HepG2 (cell line): ENCODE measurements around the gene C6orf136. TPM values are rescaled to one million over a fixed set of nuclear protein-coding genes. Genes with fewer than 3 reads are reported as not detected.

Experiments used
- AKNA ChIP-seq: sonication (generic); formaldehyde crosslinking; IDR thresholded peaks from 2 replicates; pipeline ENCODE4 v1.4.0; 2020; ENCODE audit warnings: missing genetic modification reagents, borderline replicate concordance
- ATF6 ChIP-seq: sonication (generic); formaldehyde crosslinking; conservative IDR thresholded peaks from 2 replicates; pipeline ENCODE4 v1.4.0; 2020; ENCODE audit warnings: missing genetic modification reagents
- EZH2 ChIP-seq: conservative IDR thresholded peaks from 2 replicates; pipeline ENCODE4 v1.6.1; 2012; ENCODE audit warnings: mild to moderate bottlenecking, low read depth, low read length, moderate library complexity
- HMG20B ChIP-seq: conservative IDR thresholded peaks from 2 replicates; pipeline ENCODE4 v1.6.1; 2016; ENCODE audit warnings: missing genetic modification reagents, missing compliant biosample characterization
- TBL1XR1 ChIP-seq: fragments of 150-350 bp; IDR thresholded peaks from 2 replicates; pipeline ENCODE4 v1.6.1; 2014; ENCODE audit warnings: borderline replicate concordance, low read length; ENCODE audit not compliant: partially characterized antibody
- ZBTB40 ChIP-seq, 2 experiments: fragments of 450-650 bp in 1 of 2; sonication (generic) in 1 of 2; formaldehyde crosslinking in 1 of 2; IDR thresholded peaks; 2 replicates each; pipeline versions ENCODE4 v1.6.1 to v1.8.0; 2016 to 2022; ENCODE audit warnings: antibody characterized with exemption in 1 of 2, mild to moderate bottlenecking in 1 of 2, missing genetic modification reagents in 1 of 2
- ZNF335 ChIP-seq: sonication (generic); formaldehyde crosslinking; IDR thresholded peaks from 2 replicates; pipeline ENCODE4 v1.4.0; 2020; ENCODE audit warnings: missing genetic modification reagents
- ZNF430 ChIP-seq: sonication (generic); formaldehyde crosslinking; IDR thresholded peaks from 2 replicates; pipeline ENCODE4 v1.9.0; 2021; ENCODE audit warnings: mild to moderate bottlenecking, missing genetic modification reagents
- ZNF749 ChIP-seq: sonication (generic); formaldehyde crosslinking; IDR thresholded peaks from 2 replicates; pipeline ENCODE4 v1.8.0; 2022; ENCODE audit warnings: mild to moderate bottlenecking, missing genetic modification reagents, moderate library complexity, borderline replicate concordance
- ZNF879 ChIP-seq: sonication (generic); formaldehyde crosslinking; IDR thresholded peaks from 2 replicates; pipeline ENCODE4 v1.8.1; 2023; ENCODE audit warnings: missing genetic modification reagents
- polyA plus RNA-seq, 8 experiments: library from polyadenylated mRNA; depleted of rRNA in 3 of 8; stranded (reverse) in 7 of 8; unstranded in 1 of 8; fragments of >200 nt; fragmentation: Illumina TruSeq in 4 of 8; extraction: Trizol in 4 of 8; gene quantifications; 2 replicates each; pipeline versions ENCODE4 v1.2.1 to v1.2.3, GENCODE V29; 2011 to 2016; ENCODE audit warnings: low read depth in 4 of 8, missing spikeins in 1 of 8, mixed read lengths in 1 of 8; ENCODE audit not compliant: insufficient read depth in 1 of 8
- total RNA-seq, 5 experiments: library from RNA; depleted of rRNA; stranded (reverse); fragments of >200 nt; fragmentation: Illumina TruSeq; extraction: Trizol; gene quantifications; 2 replicates each; pipeline ENCODE4 v1.2.3, GENCODE V29; 2016; ENCODE audit warnings: low read depth in 1 of 5

C6orf136 gene
- total and polyA plus RNA-seq, 2 of the 13 experiments (the other 11 are each of a cell fraction or from before 2014, with no cell fraction given): 12.0 to 26.2 TPM

- TF ChIP-seq TBL1XR1 (peak; percentile 17), ATF6 (no peak; the same call in 1 of the 2 replicates), EZH2 (no peak), HMG20B (no peak), ZNF879 (CRISPR knock-in tag) (no peak), ZBTB40 (IDR thresholded peaks at IDR 0.05) (no peak), ZBTB40 (CRISPR knock-in tag; IDR thresholded peaks at IDR 0.05) (peak; percentile 60; the same call in 1 of the 2 replicates), ZNF335 (peak; percentile 40; the same call in 1 of the 2 replicates), AKNA (CRISPR knock-in tag) (no peak), ZNF430 (CRISPR knock-in tag) (peak; percentile 81; the same call in 1 of the 2 replicates), ZNF749 (CRISPR knock-in tag) (no peak)
Observed at GRCh38 chr6:30654798-30655742, 8.1 kb downstream of the C6orf136 start (continued).
